Skeletal muscle tissue (tissue), 4 donors: Measurements from ENCODE around the gene TRIM24. TPM values are rescaled to one million over a fixed set of nuclear protein-coding genes. Genes with fewer than 3 reads are reported as not detected.

ENCODE experiments used
- H3K27ac ChIP-seq: one replicate; pipeline ENCODE4 v1.7.0; 2013; ENCODE audit warnings: mild to moderate bottlenecking, low read depth, low read length, inconsistent platforms
- H3K27me3 ChIP-seq, 3 donors: one replicate each; pipeline ENCODE4 v1.7.0; 2013; ENCODE audit warnings: low read length in 3 of 3; ENCODE audit not compliant: control insufficient read depth in 3 of 3, insufficient read depth in 3 of 3
- H3K36me3 ChIP-seq, 3 donors: one replicate each; pipeline ENCODE4 v1.7.0; 2013; ENCODE audit warnings: low read length in 3 of 3; ENCODE audit not compliant: control insufficient read depth in 3 of 3, insufficient read depth in 3 of 3
- H3K4me1 ChIP-seq, 3 donors: one replicate each; pipeline ENCODE4 v1.7.0; 2013; ENCODE audit warnings: low read length in 3 of 3, mild to moderate bottlenecking in 3 of 3; ENCODE audit not compliant: control insufficient read depth in 3 of 3, insufficient read depth in 3 of 3
- H3K4me3 ChIP-seq, 3 donors: one replicate each; pipeline ENCODE4 v1.7.0; 2013; ENCODE audit warnings: low read length in 3 of 3
- H3K9ac ChIP-seq, 3 donors: one replicate each; pipeline ENCODE4 v1.7.0; 2013; ENCODE audit warnings: low read length in 3 of 3, mild to moderate bottlenecking in 3 of 3, moderate library complexity in 2 of 3, low read depth in 1 of 3
- H3K9me3 ChIP-seq, 3 donors: one replicate each; pipeline ENCODE4 v1.7.0; 2013; ENCODE audit warnings: low read length in 3 of 3; ENCODE audit not compliant: control insufficient read depth in 3 of 3
- total RNA-seq: library from RNA; depleted of rRNA; stranded (reverse); fragments of >200 nt; gene quantifications from one replicate; pipeline ENCODE4 v1.2.3, GENCODE V29; 2014
- donor health status: Osteomylitis.

The TRIM24 gene
- total RNA-seq, 1 donor from 2014 or later, result 6.8 TPM

DNA sequence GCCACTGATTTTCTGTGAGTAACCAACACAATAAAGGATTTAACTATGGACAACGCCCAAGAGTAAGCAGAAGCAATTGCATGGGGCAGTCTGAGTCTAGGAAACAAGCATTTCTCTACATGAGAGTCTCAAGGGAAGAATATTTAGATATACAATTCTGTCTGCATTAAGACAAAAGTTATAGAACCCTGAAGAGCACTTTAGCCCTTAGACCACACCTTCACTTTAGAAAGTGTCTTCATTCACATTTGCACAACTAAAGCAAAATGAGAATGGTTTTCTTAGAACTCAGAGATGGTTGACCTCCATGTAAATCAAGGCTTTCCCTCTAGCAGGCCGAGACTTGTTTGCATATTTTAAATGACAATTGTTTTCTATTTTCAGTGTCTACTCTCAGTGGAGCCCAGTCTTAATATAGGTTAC is 25.5 kb upstream of the TRIM24 start:
- no peak overlapping the region for H3K4me3 ChIP-seq
- H3K27ac ChIP-seq, result no peak overlapping the region
- no peaks in the 10 kb centered on the region for H3K4me1 ChIP-seq
- H3K27me3 ChIP-seq, result no peaks in the 10 kb centered on the region
- no peak overlapping the region for H3K9ac ChIP-seq
- H3K9me3 ChIP-seq, result peaks cover 4% of the 10 kb centered on the region in 3 donors
- no peaks in the 10 kb centered on the region for H3K36me3 ChIP-seq

DNA sequence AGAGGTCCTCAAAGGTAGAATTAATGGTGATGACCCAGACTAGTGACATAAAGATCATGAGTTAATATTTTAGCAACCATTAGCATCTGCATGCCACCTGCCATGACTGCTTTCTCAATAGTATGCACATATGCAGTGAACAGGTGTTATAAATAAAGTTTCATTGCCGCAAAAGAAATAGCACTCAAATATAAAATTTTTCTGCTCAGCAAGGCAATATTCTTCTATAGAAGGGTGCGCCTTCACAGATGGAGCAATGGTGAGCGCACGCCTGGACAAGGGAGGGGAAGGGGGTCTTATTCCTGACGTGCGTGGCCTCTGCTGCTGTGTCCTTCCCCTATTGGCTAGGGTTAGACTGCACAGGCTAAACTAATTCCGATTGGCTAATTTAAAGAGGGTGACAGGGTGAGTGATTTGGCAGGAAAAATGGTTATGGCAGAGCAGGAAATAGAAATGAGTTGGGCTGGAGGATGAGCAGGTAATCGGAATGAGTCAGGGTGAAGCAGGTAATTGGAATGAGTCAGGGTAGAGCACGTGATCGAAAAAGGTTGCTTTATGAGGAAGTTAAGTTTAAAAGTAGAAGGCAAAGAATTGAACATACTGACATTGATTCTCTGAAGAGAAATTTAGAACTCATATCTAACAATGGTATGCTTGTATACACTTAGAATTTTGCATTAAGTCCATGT is 24.7 kb upstream of the TRIM24 start:
- Histone ChIP-seq H3K4me1 (no peaks in the 10 kb centered on the region), H3K4me3 (no peak overlapping the region)

GRCh38 chr7:138436388-138436787 is 23.7 kb upstream of the TRIM24 start:
- no peaks in the 10 kb centered on the region for H3K36me3 ChIP-seq
- no peak overlapping the region for H3K9ac ChIP-seq
- H3K4me1 ChIP-seq, result no peaks in the 10 kb centered on the region
- H3K27ac ChIP-seq, result no peak overlapping the region
- H3K9me3 ChIP-seq, result peaks cover 0 to 4% (median 0%) of the 10 kb centered on the region in 3 donors
- H3K27me3 ChIP-seq, result no peaks in the 10 kb centered on the region
- no peak overlapping the region for H3K4me3 ChIP-seq

More for the DNA sequence above, 24.7 kb upstream of the TRIM24 start:
- H3K27ac ChIP-seq, result no peak overlapping the region
- H3K27me3 ChIP-seq, result no peaks in the 10 kb centered on the region
- H3K36me3 ChIP-seq, result no peaks in the 10 kb centered on the region
- H3K9me3 ChIP-seq, result peaks cover 0 to 4% (median 0%) of the 10 kb centered on the region in 3 donors
- no peak overlapping the region for H3K9ac ChIP-seq

- Histone ChIP-seq H3K4me3 (no peak overlapping the region), H3K36me3 (no peaks in the 10 kb centered on the region), H3K9me3 (no peaks in the 10 kb centered on the region), H3K27ac (no peak overlapping the region), H3K27me3 (no peaks in the 10 kb centered on the region), H3K9ac (no peak overlapping the region), H3K4me1 (no peaks in the 10 kb centered on the region)
Measured at GRCh38 chr7:138440460-138440859, 19.6 kb upstream of the TRIM24 start.

GRCh38 chr7:138442822-138443221 is 17.2 kb upstream of the TRIM24 start:
- Histone ChIP-seq H3K9ac (no peak overlapping the region), H3K27ac (no peak overlapping the region), H3K9me3 (no peaks in the 10 kb centered on the region), H3K36me3 (no peaks in the 10 kb centered on the region), H3K4me3 (no peak overlapping the region), H3K27me3 (no peaks in the 10 kb centered on the region), H3K4me1 (no peaks in the 10 kb centered on the region)

DNA sequence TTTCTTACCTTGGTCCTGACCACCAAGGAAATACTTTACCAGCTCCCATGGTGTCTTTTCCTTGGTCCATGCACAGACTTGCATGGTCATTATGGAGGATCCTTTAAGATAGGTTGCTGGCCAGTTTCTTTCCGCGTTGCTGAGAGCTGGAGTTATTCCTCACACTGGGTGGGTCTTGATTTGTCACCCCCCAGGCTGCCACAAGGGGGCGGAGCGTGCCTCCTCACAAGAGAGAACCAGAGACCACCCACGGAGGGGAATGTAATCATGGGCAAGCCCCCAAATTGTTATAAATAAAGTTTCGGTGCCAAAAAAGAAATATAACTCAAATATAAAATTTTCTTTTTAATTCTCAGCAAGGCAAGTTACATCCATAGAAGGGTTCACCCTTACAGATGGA is 10.5 kb upstream of the TRIM24 start:
- Histone ChIP-seq H3K9ac (no peak overlapping the region), H3K27me3 (no peaks in the 10 kb centered on the region), H3K4me1 (no peaks in the 10 kb centered on the region), H3K4me3 (no peak overlapping the region), H3K27ac (no peak overlapping the region), H3K9me3 (no peaks in the 10 kb centered on the region), H3K36me3 (no peaks in the 10 kb centered on the region)

- no peak overlapping the region for H3K9ac ChIP-seq
- no peak overlapping the region for H3K27ac ChIP-seq
- H3K27me3 ChIP-seq, result no peaks in the 10 kb centered on the region
Measured at GRCh38 chr7:138455609-138456008, 4.5 kb upstream of the TRIM24 start.

GRCh38 chr7:138456220-138456619 is 3.8 kb upstream of the TRIM24 start:
- Histone ChIP-seq H3K9me3 (no peaks in the 10 kb centered on the region), H3K27ac (no peak overlapping the region), H3K36me3 (no peaks in the 10 kb centered on the region), H3K9ac (no peak overlapping the region), H3K4me1 (no peaks in the 10 kb centered on the region), H3K27me3 (no peaks in the 10 kb centered on the region), H3K4me3 (no peak overlapping the region)

More at GRCh38 chr7:138455609-138456008, 4.5 kb upstream of the TRIM24 start:
- H3K4me3 ChIP-seq, result no peak overlapping the region
- no peaks in the 10 kb centered on the region for H3K36me3 ChIP-seq
- H3K4me1 ChIP-seq, result no peaks in the 10 kb centered on the region
- H3K9me3 ChIP-seq, result no peaks in the 10 kb centered on the region

GRCh38 chr7:138458576-138459412 is 1.3 kb upstream of the TRIM24 start:
- peaks cover 4 to 8% (median 6%) of the 10 kb centered on the region in 3 donors for H3K4me1 ChIP-seq
- no peaks in the 10 kb centered on the region for H3K27me3 ChIP-seq
- H3K9me3 ChIP-seq, result no peaks in the 10 kb centered on the region
- H3K4me3 ChIP-seq, result no peak overlapping the region
- no peaks in the 10 kb centered on the region for H3K36me3 ChIP-seq
- H3K9ac ChIP-seq, result no peak overlapping the region
- no peak overlapping the region for H3K27ac ChIP-seq
